Activated gamma-delta T cell (primary cell): Measurements from ENCODE around the gene HEXB.
"Not testable (repeated sequence)": the region's sequence is repeated elsewhere in the genome, so short reads cannot be mapped to it uniquely, and the experiment has no call there.

ENCODE experiments used
- DNase-seq: peaks from one replicate; lab custom pipeline; 2025; lab: John Stamatoyannopoulos, UW

The HEXB gene

DNA sequence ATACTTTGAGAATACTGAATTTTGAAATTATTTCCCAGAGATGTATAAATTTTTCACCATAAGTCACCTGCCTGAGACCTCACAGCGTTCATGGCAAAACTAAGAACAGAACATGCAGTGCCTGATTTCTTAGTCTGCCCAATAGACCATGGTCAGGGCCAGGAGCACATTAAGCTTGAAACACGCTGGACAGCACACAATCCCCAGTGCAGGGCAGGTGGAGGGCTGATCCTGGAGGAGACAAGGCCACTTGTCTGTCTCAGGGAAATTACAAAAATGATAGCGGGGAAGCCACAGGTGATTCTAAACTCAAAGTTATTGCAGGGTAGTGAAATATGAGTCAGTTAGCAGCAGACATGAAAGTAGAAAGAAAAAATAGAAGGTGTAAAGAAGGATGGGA is 25.9 kb upstream of the HEXB start:
- DNase-seq: no peak

GRCh38 chr5:74660140-74660539 is 24.9 kb upstream of the HEXB start:
- no peak for DNase-seq

- DNase-seq: no peak
Observed at GRCh38 chr5:74660873-74661272, 24.2 kb upstream of the HEXB start.

- DNase-seq: no peak
Observed at GRCh38 chr5:74664551-74664950, 20.5 kb upstream of the HEXB start.

- DNase-seq: no peak
Observed at GRCh38 chr5:74665273-74665672, 19.8 kb upstream of the HEXB start.

GRCh38 chr5:74665816-74666215 is 19.2 kb upstream of the HEXB start:
- DNase-seq: no peak

GRCh38 chr5:74667396-74667795 is 17.6 kb upstream of the HEXB start:
- DNase-seq: no peak

DNA sequence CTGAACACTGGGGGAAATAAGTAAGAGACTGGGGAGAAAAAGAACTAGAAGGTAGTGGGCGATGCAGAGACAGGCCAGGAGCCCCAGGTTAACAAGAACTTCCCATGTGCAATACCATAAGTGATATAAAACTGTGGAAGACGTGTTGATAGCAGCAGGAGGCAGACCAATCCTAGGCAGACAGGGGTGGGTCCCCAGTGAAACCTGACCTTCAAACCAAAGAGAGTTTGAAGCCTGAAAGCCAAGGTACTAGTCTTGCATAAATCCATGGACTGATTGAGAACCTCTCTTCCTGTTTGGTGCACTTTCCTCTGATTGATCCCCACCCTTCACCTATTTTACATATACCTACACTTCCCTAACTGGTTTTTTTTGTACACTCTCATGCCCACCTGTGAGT is 15.2 kb upstream of the HEXB start:
- DNase-seq: no peak

DNA sequence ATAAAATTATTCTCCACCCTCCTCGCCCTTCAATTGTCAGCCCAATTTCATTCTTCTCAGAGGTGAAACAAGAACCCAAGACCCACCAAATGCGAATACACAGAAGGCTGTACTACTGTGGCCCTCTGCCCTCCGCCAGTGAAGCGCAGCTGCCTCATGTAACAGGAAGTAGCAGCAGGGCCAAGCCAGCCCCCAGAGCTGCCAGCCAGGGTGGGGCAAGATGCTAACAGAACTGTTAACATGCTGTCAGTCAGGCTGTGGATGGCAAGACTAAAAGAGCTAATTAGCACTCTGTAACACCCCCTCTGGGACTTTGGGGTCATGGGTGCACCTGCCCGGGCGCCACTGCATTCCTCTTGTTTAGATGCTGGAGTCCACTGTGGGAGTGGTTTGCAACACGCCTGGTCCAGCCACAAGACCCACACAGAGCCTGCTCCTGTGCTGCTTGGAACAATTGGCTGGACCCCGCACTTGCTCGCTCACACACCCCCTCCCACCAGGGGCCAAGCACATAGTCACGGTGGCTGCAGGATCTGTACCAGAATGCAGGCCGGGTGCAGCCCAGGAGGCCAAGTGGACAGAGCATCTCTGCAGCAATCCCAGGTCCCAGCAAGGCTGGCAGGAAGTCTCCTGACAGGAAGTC is 14.5 kb upstream of the HEXB start:
- no peak for DNase-seq

GRCh38 chr5:74672215-74672877 is 12.7 kb upstream of the HEXB start:
- DNase-seq: no peak

- no peak for DNase-seq
Observed at GRCh38 chr5:74673011-74673790, 11.8 kb upstream of the HEXB start.

- not testable (repeated sequence) for DNase-seq
Observed at GRCh38 chr5:74676466-74676865, 8.6 kb upstream of the HEXB start.

DNA sequence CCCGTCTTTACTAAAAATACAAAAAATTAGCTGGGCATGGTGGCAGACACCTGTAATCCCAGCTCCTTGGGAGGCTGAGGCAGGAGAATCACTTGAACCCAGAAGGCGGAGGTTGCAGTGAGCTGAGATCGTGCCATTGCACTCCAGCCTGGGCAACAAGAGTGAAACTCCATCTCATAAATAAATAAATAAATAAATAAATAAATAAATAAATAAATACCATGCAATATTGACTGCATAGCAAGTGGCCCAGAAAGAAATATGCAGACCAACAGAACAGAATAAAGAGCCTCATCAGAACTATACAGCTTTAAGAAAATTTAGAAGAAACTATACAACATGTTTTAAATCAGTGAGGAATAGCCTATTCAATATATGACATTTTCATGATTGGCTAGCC is 6.9 kb upstream of the HEXB start:
- not testable (repeated sequence) for DNase-seq

GRCh38 chr5:74679300-74679699 is 5.7 kb upstream of the HEXB start:
- not testable (repeated sequence) for DNase-seq

DNA sequence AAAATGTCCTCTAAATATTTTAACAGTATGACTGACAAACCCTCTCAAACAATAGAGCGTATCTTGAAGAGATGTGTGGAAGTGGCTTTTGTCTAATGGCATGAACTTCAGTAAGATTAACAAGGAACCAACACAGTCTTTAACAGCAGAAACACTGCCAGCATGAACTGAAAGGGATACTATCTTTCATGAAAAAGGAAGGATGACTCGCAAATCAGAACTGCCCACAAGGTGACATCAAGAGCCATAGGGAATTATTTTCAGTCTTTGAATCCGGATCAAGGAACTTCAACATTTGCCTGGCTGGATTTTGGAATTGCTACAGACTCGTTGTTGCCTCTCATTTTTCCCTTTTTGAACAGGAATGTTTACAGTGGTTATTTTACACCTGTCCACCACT is 5.1 kb upstream of the HEXB start:
- DNase-seq: no peak

DNA sequence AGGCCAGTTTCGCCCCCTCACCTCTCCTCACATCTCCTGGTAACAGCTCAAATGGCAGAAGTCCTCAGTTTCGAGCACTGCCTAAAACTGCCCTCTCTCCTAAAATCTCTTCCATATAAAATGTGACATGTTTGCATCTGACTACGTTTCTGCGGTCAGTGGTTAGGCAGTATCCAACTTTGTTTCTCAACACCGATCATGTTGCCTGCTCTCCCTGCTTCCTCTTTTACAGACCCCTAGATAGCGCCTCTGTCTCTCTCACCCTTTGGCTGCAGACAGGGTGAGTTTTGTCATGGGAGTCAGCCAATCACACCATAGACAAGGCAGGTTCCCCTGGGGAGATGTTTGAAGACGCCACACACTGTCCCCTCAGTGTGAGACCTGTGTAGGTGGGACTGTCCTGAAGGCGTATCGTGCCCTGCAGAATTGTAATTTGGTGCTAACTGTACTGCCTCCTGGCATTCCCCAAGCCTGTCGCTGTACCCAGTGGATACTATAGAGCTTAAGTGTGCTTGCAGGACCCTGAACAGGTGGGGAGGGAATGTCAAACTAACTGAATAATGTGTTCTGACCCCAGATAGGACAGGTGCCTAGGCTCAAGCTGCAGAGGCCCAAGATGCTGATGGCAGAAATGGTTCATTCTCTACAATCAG is 1.1 kb downstream of the HEXB start:
- no peak for DNase-seq

DNA sequence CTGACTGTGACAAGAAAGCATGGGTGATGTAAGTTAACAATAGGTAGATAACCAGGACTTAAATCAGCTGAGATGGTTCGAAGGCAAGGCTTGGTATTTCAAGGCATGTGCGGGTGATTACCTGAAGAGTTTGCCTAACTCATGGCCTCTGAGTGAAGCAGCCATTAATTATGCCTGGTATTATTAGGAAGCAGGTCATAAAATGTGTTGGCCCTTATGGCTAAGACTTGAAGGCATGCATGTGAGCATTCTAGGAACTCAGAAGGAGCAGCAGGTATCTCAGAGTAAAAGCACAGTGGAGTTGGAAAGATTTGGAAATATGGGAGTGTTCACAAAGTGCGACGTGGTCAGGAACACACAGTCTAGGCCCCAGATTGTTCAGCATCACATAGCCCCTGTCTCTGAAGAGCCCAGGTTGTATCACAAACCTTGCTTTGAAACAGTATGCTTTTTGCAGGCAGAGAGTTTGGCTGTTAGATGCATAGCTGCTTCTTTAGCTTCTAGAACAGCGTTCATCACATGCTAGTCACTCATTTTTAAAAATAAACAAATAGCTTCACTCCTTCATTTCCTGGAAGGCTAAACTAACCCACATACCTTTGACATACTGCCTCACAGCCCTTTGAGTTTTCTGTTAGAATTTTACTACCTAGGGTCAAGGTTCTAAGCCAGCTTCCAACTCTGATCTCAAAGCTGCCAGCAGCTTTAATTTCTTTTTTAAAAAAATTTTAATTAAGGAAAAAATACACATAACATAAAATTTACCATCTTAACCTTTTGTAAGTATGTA is 2.1 kb downstream of the HEXB start:
- DNase-seq: no peak

- no peak for DNase-seq
Observed at GRCh38 chr5:74693191-74693590, 8.2 kb downstream of the HEXB start.

- no peak for DNase-seq
Observed at GRCh38 chr5:74717596-74717995, 32.6 kb downstream of the HEXB start.

- no peak for DNase-seq
Observed at GRCh38 chr5:74722271-74722670, 37.2 kb downstream of the HEXB start.

- DNase-seq: no peak
Observed at GRCh38 chr5:74725331-74725730, 40.3 kb downstream of the HEXB start.

DNA sequence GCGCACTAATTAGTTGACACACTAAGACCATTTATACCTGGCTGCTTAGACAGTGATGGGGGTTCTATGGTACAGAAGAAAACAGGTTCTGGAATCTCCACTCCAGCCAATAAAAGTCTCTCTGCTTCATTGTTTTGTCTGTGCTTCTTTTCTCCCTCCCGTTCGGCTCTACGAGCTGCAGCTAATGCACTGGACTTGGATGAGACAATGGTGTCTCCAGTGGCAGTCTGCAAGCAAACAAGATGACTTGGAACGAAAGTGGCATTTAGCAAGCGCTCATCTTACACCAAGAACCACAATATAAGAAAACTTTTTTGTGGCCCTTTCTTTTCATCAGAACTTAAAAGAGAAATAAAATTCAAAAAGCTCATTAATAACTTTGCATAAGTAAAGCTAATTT is 51.7 kb downstream of the HEXB start:
- no peak for DNase-seq
